GM18858 (cell line): ENCODE results near the gene KRT76.
"Not testable (repeated sequence)": the region's sequence is repeated elsewhere in the genome, so short reads cannot be mapped to it uniquely, and the experiment has no call there.

Source experiments
- ATAC-seq: cut with Tn5 transposase; IDR thresholded peaks from one replicate; pipeline ENCODE4 v1.9.1; 2021; ENCODE audit not compliant: unreplicated experiment

The KRT76 gene

GRCh38 chr12:52761802-52762201, 15.3 kb downstream of the KRT76 start:
- no peak for ATAC-seq

- not testable (repeated sequence) for ATAC-seq
Measured at GRCh38 chr12:52761218-52761617, 15.9 kb downstream of the KRT76 start.

- ATAC-seq = no peak
Measured at GRCh38 chr12:52760623-52761022, 16.5 kb downstream of the KRT76 start.

- no peak for ATAC-seq
Measured at GRCh38 chr12:52759695-52760094, 17.4 kb downstream of the KRT76 start.

GRCh38 chr12:52759218-52759617, 17.9 kb downstream of the KRT76 start:
- no peak for ATAC-seq

- ATAC-seq = no peak
Measured at GRCh38 chr12:52757449-52758176, 19.5 kb downstream of the KRT76 start.

GRCh38 chr12:52756281-52756960, 20.7 kb downstream of the KRT76 start:
- no peak for ATAC-seq

- ATAC-seq = no peak
Measured at GRCh38 chr12:52755533-52755932, 21.6 kb downstream of the KRT76 start.

GRCh38 chr12:52754135-52754534, 23.0 kb downstream of the KRT76 start:
- no peak for ATAC-seq

- no peak for ATAC-seq
Measured at GRCh38 chr12:52753283-52753682, 23.9 kb downstream of the KRT76 start.

- no peak for ATAC-seq
Measured at GRCh38 chr12:52752516-52752915, 24.6 kb downstream of the KRT76 start.

GRCh38 chr12:52751795-52752194, 25.4 kb downstream of the KRT76 start:
- no peak for ATAC-seq

GRCh38 chr12:52750532-52750931, 26.6 kb downstream of the KRT76 start:
- not testable (repeated sequence) for ATAC-seq

GRCh38 chr12:52749827-52750226, 27.3 kb downstream of the KRT76 start:
- no peak for ATAC-seq

GRCh38 chr12:52748578-52748977, 28.6 kb downstream of the KRT76 start:
- ATAC-seq = no peak

- ATAC-seq = no peak
Measured at GRCh38 chr12:52745554-52745953, 31.6 kb downstream of the KRT76 start.

GRCh38 chr12:52744493-52745156, 32.5 kb downstream of the KRT76 start:
- ATAC-seq = no peak

GRCh38 chr12:52742822-52743457, 34.2 kb downstream of the KRT76 start:
- ATAC-seq = no peak

- ATAC-seq = no peak
Measured at GRCh38 chr12:52742196-52742580, 35.0 kb downstream of the KRT76 start.

- ATAC-seq = no peak
Measured at GRCh38 chr12:52741375-52742195, 35.6 kb downstream of the KRT76 start.

- ATAC-seq = no peak
Measured at GRCh38 chr12:52740584-52740983, 36.6 kb downstream of the KRT76 start.
